ENCODE measurements around the gene MEF2A.
"Not testable (repeated sequence)": the region's sequence is repeated elsewhere in the genome, so short reads cannot be mapped to it uniquely, and the experiment has no call there.

The MEF2A gene

GRCh38 chr15:99632521-99632920, 66.7 kb downstream of the MEF2A start:
- Mint-ChIP-seq H3K4me1 (peaks cover 40% of the 10 kb centered on the region), H3K27me3 (no peaks in the 10 kb centered on the region), H3K36me3 (ENCODE audit: low read depth) (peaks cover 35% of the 10 kb centered on the region), H3K4me3 (no peak overlapping the region), H3K27ac (no peak overlapping the region), H3K9me3 (no peaks in the 10 kb centered on the region)
- ATAC-seq (no peak), DNase-seq (no peak)

GRCh38 chr15:99633655-99634054, 67.9 kb downstream of the MEF2A start:
- Mint-ChIP-seq H3K36me3 (ENCODE audit: low read depth) (peaks cover 41% of the 10 kb centered on the region), H3K4me1 (peaks cover 36% of the 10 kb centered on the region), H3K4me3 (no peak overlapping the region), H3K27ac (no peak overlapping the region), H3K9me3 (no peaks in the 10 kb centered on the region), H3K27me3 (no peaks in the 10 kb centered on the region)
- ATAC-seq (no peak), DNase-seq (no peak)

GRCh38 chr15:99634576-99634975, 68.8 kb downstream of the MEF2A start:
- no peaks in the 10 kb centered on the region for H3K27me3 Mint-ChIP-seq
- DNase-seq (no peak), ATAC-seq (no peak)
- no peaks in the 10 kb centered on the region for H3K9me3 Mint-ChIP-seq
- peaks cover 33% of the 10 kb centered on the region for H3K4me1 Mint-ChIP-seq
- peaks cover 41% of the 10 kb centered on the region for H3K36me3 Mint-ChIP-seq (ENCODE audit: low read depth)
- H3K4me3 Mint-ChIP-seq: no peak overlapping the region
- H3K27ac Mint-ChIP-seq: no peak overlapping the region

GRCh38 chr15:99635145-99635544, 69.4 kb downstream of the MEF2A start:
- ATAC-seq (no peak), DNase-seq (no peak)
- Mint-ChIP-seq H3K4me3 (no peak overlapping the region), H3K4me1 (peaks cover 30% of the 10 kb centered on the region), H3K27me3 (no peaks in the 10 kb centered on the region), H3K36me3 (ENCODE audit: low read depth) (peaks cover 38% of the 10 kb centered on the region), H3K27ac (no peak overlapping the region), H3K9me3 (no peaks in the 10 kb centered on the region)

- H3K4me1 Mint-ChIP-seq: peaks cover 23% of the 10 kb centered on the region
- ATAC-seq: peak; percentile 24
Measured at GRCh38 chr15:99635794-99636193, 70.0 kb downstream of the MEF2A start.

GRCh38 chr15:99644913-99645542, 79.2 kb downstream of the MEF2A start:
- no peaks in the 10 kb centered on the region for H3K27me3 Mint-ChIP-seq
- H3K36me3 Mint-ChIP-seq (ENCODE audit: low read depth): peaks cover 61% of the 10 kb centered on the region
- H3K27ac Mint-ChIP-seq: no peak overlapping the region
- H3K4me1 Mint-ChIP-seq: peaks cover 9% of the 10 kb centered on the region
- no peak for ATAC-seq
- H3K9me3 Mint-ChIP-seq: peaks cover 15% of the 10 kb centered on the region
- no peak overlapping the region for H3K4me3 Mint-ChIP-seq
- DNase-seq: no peak

More at GRCh38 chr15:99635794-99636193, 70.0 kb downstream of the MEF2A start:
- H3K27me3 Mint-ChIP-seq: no peaks in the 10 kb centered on the region
- H3K27ac Mint-ChIP-seq: no peak overlapping the region
- H3K4me3 Mint-ChIP-seq: no peak overlapping the region
- peaks cover 42% of the 10 kb centered on the region for H3K36me3 Mint-ChIP-seq (ENCODE audit: low read depth)
- H3K9me3 Mint-ChIP-seq: no peaks in the 10 kb centered on the region
- DNase-seq: no peak

- peaks cover 15% of the 10 kb centered on the region for H3K9me3 Mint-ChIP-seq
Measured at GRCh38 chr15:99645543-99645935, 79.8 kb downstream of the MEF2A start.

GRCh38 chr15:99645951-99646350, 80.2 kb downstream of the MEF2A start:
- DNase-seq: no peak
- peaks cover 55% of the 10 kb centered on the region for H3K36me3 Mint-ChIP-seq (ENCODE audit: low read depth)
- ATAC-seq: no peak
- H3K27me3 Mint-ChIP-seq: no peaks in the 10 kb centered on the region
- peaks cover 18% of the 10 kb centered on the region for H3K4me1 Mint-ChIP-seq
- H3K4me3 Mint-ChIP-seq: no peak overlapping the region
- no peak overlapping the region for H3K27ac Mint-ChIP-seq
- peaks cover 15% of the 10 kb centered on the region for H3K9me3 Mint-ChIP-seq

More at GRCh38 chr15:99645543-99645935, 79.8 kb downstream of the MEF2A start:
- Mint-ChIP-seq H3K4me3 (no peak overlapping the region), H3K4me1 (peaks cover 14% of the 10 kb centered on the region), H3K27me3 (no peaks in the 10 kb centered on the region), H3K27ac (no peak overlapping the region), H3K36me3 (ENCODE audit: low read depth) (peaks cover 58% of the 10 kb centered on the region)
- ATAC-seq (no peak), DNase-seq (no peak)

- DNase-seq (no peak), ATAC-seq (peak; percentile 94)
- Mint-ChIP-seq H3K9me3 (peaks cover 7% of the 10 kb centered on the region), H3K27me3 (no peaks in the 10 kb centered on the region), H3K36me3 (ENCODE audit: low read depth) (peaks cover 26% of the 10 kb centered on the region), H3K4me3 (peak overlapping the region; percentile 4), H3K4me1 (peaks cover 24% of the 10 kb centered on the region), H3K27ac (peak overlapping the region; percentile 79)
Measured at GRCh38 chr15:99651023-99651807, 85.4 kb downstream of the MEF2A start.

GRCh38 chr15:99656205-99656604, 90.4 kb downstream of the MEF2A start:
- peaks cover 15% of the 10 kb centered on the region for H3K36me3 Mint-ChIP-seq (ENCODE audit: low read depth)
- H3K9me3 Mint-ChIP-seq: no peaks in the 10 kb centered on the region
- H3K27ac Mint-ChIP-seq: no peak overlapping the region
- ATAC-seq (no peak), DNase-seq (no peak)
- H3K4me1 Mint-ChIP-seq: peaks cover 22% of the 10 kb centered on the region
- H3K27me3 Mint-ChIP-seq: no peaks in the 10 kb centered on the region
- H3K4me3 Mint-ChIP-seq: no peak overlapping the region

GRCh38 chr15:99657996-99658395, 92.2 kb downstream of the MEF2A start:
- H3K27ac Mint-ChIP-seq: no peak overlapping the region
- ATAC-seq (no peak), DNase-seq (no peak)
- H3K9me3 Mint-ChIP-seq: no peaks in the 10 kb centered on the region
- H3K4me1 Mint-ChIP-seq: peaks cover 10% of the 10 kb centered on the region
- no peak overlapping the region for H3K4me3 Mint-ChIP-seq
- peaks cover 9% of the 10 kb centered on the region for H3K36me3 Mint-ChIP-seq (ENCODE audit: low read depth)
- no peaks in the 10 kb centered on the region for H3K27me3 Mint-ChIP-seq

GRCh38 chr15:99662903-99663302, 97.1 kb downstream of the MEF2A start:
- Mint-ChIP-seq H3K9me3 (peaks cover 3% of the 10 kb centered on the region), H3K27ac (no peak overlapping the region), H3K4me3 (no peak overlapping the region), H3K36me3 (ENCODE audit: low read depth) (peaks cover 33% of the 10 kb centered on the region), H3K4me1 (peaks cover 3% of the 10 kb centered on the region), H3K27me3 (no peaks in the 10 kb centered on the region)
- ATAC-seq: no peak
- DNase-seq: no peak

- H3K36me3 Mint-ChIP-seq (ENCODE audit: low read depth): peaks cover 27% of the 10 kb centered on the region
- not testable (repeated sequence) for H3K9me3 Mint-ChIP-seq, DNase-seq, ATAC-seq, H3K4me3 Mint-ChIP-seq, H3K27me3 Mint-ChIP-seq, H3K27ac Mint-ChIP-seq, H3K4me1 Mint-ChIP-seq
Measured at GRCh38 chr15:99666073-99666472, 100.3 kb downstream of the MEF2A start.

- Mint-ChIP-seq H3K36me3 (ENCODE audit: low read depth) (peaks cover 30% of the 10 kb centered on the region), H3K9me3 (peaks cover 3% of the 10 kb centered on the region), H3K27ac (no peak overlapping the region), H3K27me3 (no peaks in the 10 kb centered on the region), H3K4me1 (no peaks in the 10 kb centered on the region), H3K4me3 (no peak overlapping the region)
- ATAC-seq (no peak), DNase-seq (no peak)
Measured at GRCh38 chr15:99668533-99669182, 102.9 kb downstream of the MEF2A start.

- Mint-ChIP-seq H3K27me3 (no peaks in the 10 kb centered on the region), H3K4me1 (no peaks in the 10 kb centered on the region), H3K36me3 (ENCODE audit: low read depth) (peaks cover 26% of the 10 kb centered on the region), H3K4me3 (no peak overlapping the region), H3K27ac (no peak overlapping the region), H3K9me3 (peaks cover 3% of the 10 kb centered on the region)
- no peak for DNase-seq
- ATAC-seq: no peak
Measured at GRCh38 chr15:99669250-99669649, 103.5 kb downstream of the MEF2A start.

Data from activated naive CD8-positive, alpha-beta T cell treated with anti-CD3 and anti-CD28 coated beads, Interleukin-2, amount 50 U/mL, for 24 hours (primary cell).